H1 (cell line): ENCODE measurements around the gene TEX14. TPM values are rescaled to one million over a fixed set of nuclear protein-coding genes. Genes with fewer than 3 reads are reported as not detected.

Experiments
- CTCF ChIA-PET: fragments of 300-600 bp; sonication (Branson Sonifier 250); formaldehyde crosslinking; loops from one replicate; lab custom pipeline; 2021; ENCODE audit not compliant: partially characterized antibody; lab: Charles Lee
- POLR2A ChIA-PET: fragments of 300-600 bp; sonication (Branson Sonifier 250); formaldehyde crosslinking; loops from one replicate; lab custom pipeline; 2021; ENCODE audit warnings: inconsistent platforms; ENCODE audit not compliant: partially characterized antibody; lab: Charles Lee
- DNase-seq, 2 experiments: peaks; one replicate each; pipeline versions ENCODE4 v3.0.0 to v3.0.0-alpha.2; 2010 to 2022; ENCODE audit warnings: low spot score in 2 of 2, low read depth in 1 of 2, mixed read lengths in 1 of 2
- FAIRE-seq: peaks from 2 replicates; lab custom pipeline; 2011; peaks lifted over from hg19 to GRCh38; lab: Jason Lieb, UNC
- H2AFZ ChIP-seq: 2 replicates; pipeline ENCODE4 v1.8.1; 2012; ENCODE audit warnings: low read length, inconsistent platforms
- H2AK5ac ChIP-seq: 2 replicates; pipeline ENCODE4 v1.6.1; 2013; ENCODE audit warnings: low read depth, low read length
- H2BK120ac ChIP-seq: replicated peaks from 2 replicates; pipeline ENCODE3; 2013; ENCODE audit warnings: low read depth, low read length, inconsistent platforms
- H2BK12ac ChIP-seq: 2 replicates; pipeline ENCODE4 v1.6.1; 2013; ENCODE audit warnings: low read depth, low read length
- H2BK15ac ChIP-seq: 2 replicates; pipeline ENCODE4 v1.6.1; 2013; ENCODE audit warnings: low read length
- H2BK20ac ChIP-seq: 2 replicates; pipeline ENCODE4 v1.6.1; 2013; ENCODE audit warnings: low read length
- H2BK5ac ChIP-seq: 2 replicates; pipeline ENCODE4 v1.6.1; 2013; ENCODE audit warnings: low read depth, low read length
- H3K14ac ChIP-seq: 2 replicates; pipeline ENCODE4 v1.6.1; 2013; ENCODE audit warnings: inconsistent platforms; ENCODE audit not compliant: insufficient read length
- H3K18ac ChIP-seq: 2 replicates; pipeline ENCODE4 v1.6.1; 2013; ENCODE audit warnings: low read length; ENCODE audit errors: extremely low read depth
- H3K23ac ChIP-seq: 2 replicates; pipeline ENCODE4 v1.6.1; 2013; ENCODE audit warnings: inconsistent platforms; ENCODE audit not compliant: insufficient read length
- H3K23me2 ChIP-seq: 2 replicates; pipeline ENCODE4 v1.6.1; 2013; ENCODE audit warnings: low read depth, low read length
- H3K27ac ChIP-seq: 2 replicates; pipeline ENCODE4 v1.6.1; 2011; ENCODE audit warnings: low read depth, low read length, inconsistent platforms
- H3K27me3 ChIP-seq, 4 experiments: replicated peaks in 1 of 4; 1 replicate in 1 of 4; 2 replicates in 3 of 4; pipeline versions ENCODE4 v1.6.1 to v1.8.1; 2011 to 2013; ENCODE audit warnings: low read length in 3 of 4, mild to moderate bottlenecking in 3 of 4, inconsistent platforms in 2 of 4, mixed read lengths in 2 of 4, moderate library complexity in 1 of 4; ENCODE audit not compliant: control insufficient read depth in 3 of 4, insufficient read depth in 3 of 4; ENCODE audit errors: extremely low read depth in 1 of 4
- H3K36me3 ChIP-seq, 4 experiments: 2 replicates each; pipeline versions ENCODE4 v1.6.1 to v1.8.1; 2011 to 2013; ENCODE audit warnings: mild to moderate bottlenecking in 4 of 4, low read length in 3 of 4, moderate library complexity in 2 of 4, control low read depth in 1 of 4, inconsistent platforms in 1 of 4; ENCODE audit not compliant: insufficient read depth in 4 of 4, control insufficient read depth in 2 of 4
- H3K4ac ChIP-seq: replicated peaks from 2 replicates; pipeline ENCODE3; 2013; ENCODE audit warnings: low read length, low read depth, mixed read lengths, inconsistent platforms; ENCODE audit not compliant: insufficient read length
- H3K4me1 ChIP-seq, 4 experiments: replicated peaks in 1 of 4; 1 replicate in 1 of 4; 2 replicates in 3 of 4; pipeline versions ENCODE4 v1.6.1 to v1.8.1; 2011 to 2013; ENCODE audit warnings: low read length in 3 of 4, inconsistent platforms in 2 of 4, mixed read lengths in 1 of 4; ENCODE audit not compliant: insufficient read depth in 4 of 4, control insufficient read depth in 3 of 4
- H3K4me2 ChIP-seq, 2 experiments: 2 replicates each; pipeline versions ENCODE4 v1.6.1 to v1.8.1; 2011 to 2013; ENCODE audit warnings: low read depth in 2 of 2, low read length in 2 of 2, control low read depth in 1 of 2, inconsistent platforms in 1 of 2, mild to moderate bottlenecking in 1 of 2; ENCODE audit not compliant: insufficient read depth in 1 of 2
- H3K4me3 ChIP-seq, 4 experiments: fragments of 200-600, 300-600 bp in 1 of 4; sonication (generic), shearing (Covaris generic), sonication (Bioruptor Twin) in 1 of 4; 2 replicates each; pipeline versions ENCODE4 v1.5.1 to v1.8.1; 2011 to 2016; ENCODE audit warnings: low read length in 4 of 4, low read depth in 3 of 4, control low read depth in 2 of 4, inconsistent platforms in 2 of 4, mild to moderate bottlenecking in 2 of 4, mixed read lengths in 1 of 4, moderate library complexity in 1 of 4; ENCODE audit not compliant: insufficient read depth in 2 of 4; ENCODE audit errors: extremely low read depth in 1 of 4
- H3K56ac ChIP-seq: replicated peaks from 2 replicates; pipeline ENCODE3; 2013; ENCODE audit warnings: low read depth, mild to moderate bottlenecking, mixed read lengths, low read length, inconsistent platforms; ENCODE audit not compliant: insufficient read length
- H3K79me1 ChIP-seq: 2 replicates; pipeline ENCODE4 v1.6.1; 2013; ENCODE audit warnings: low read depth, low read length, control low read depth
- H3K79me2 ChIP-seq, 2 experiments: 2 replicates each; pipeline versions ENCODE4 v1.6.1 to v1.8.1; 2012 to 2013; ENCODE audit warnings: low read length in 2 of 2, mild to moderate bottlenecking in 2 of 2, inconsistent platforms in 1 of 2; ENCODE audit not compliant: insufficient read depth in 2 of 2, control insufficient read depth in 1 of 2
- H3K9ac ChIP-seq, 4 experiments: replicated peaks in 1 of 4; 1 replicate in 1 of 4; 2 replicates in 3 of 4; pipeline versions ENCODE4 v1.6.1 to v1.8.1; 2011 to 2013; ENCODE audit warnings: low read depth in 3 of 4, low read length in 3 of 4, control low read depth in 2 of 4, mild to moderate bottlenecking in 2 of 4, moderate library complexity in 2 of 4, inconsistent platforms in 1 of 4; ENCODE audit errors: extremely low read depth in 1 of 4
- H3K9me3 ChIP-seq, 2 experiments: 2 replicates each; pipeline versions ENCODE4 v1.6.1 to v1.8.1; 2012 to 2013; ENCODE audit warnings: mild to moderate bottlenecking in 2 of 2, moderate library complexity in 2 of 2, control low read depth in 1 of 2, inconsistent platforms in 1 of 2, low read depth in 1 of 2, low read length in 1 of 2, mixed read lengths in 1 of 2; ENCODE audit not compliant: insufficient read depth in 2 of 2
- H4K20me1 ChIP-seq, 2 experiments: replicated peaks in 1 of 2; 2 replicates each; pipeline versions ENCODE3 to v1.8.1; 2011 to 2013; ENCODE audit warnings: inconsistent platforms in 2 of 2, low read length in 2 of 2, mild to moderate bottlenecking in 1 of 2; ENCODE audit not compliant: insufficient read depth in 2 of 2, control insufficient read depth in 1 of 2
- H4K5ac ChIP-seq: 2 replicates; pipeline ENCODE4 v1.6.1; 2013; ENCODE audit warnings: low read length, low read depth, mixed read lengths, inconsistent platforms; ENCODE audit not compliant: insufficient read length
- H4K8ac ChIP-seq: 2 replicates; pipeline ENCODE4 v1.8.0; 2013; ENCODE audit warnings: mild to moderate bottlenecking, moderate library complexity, low read length, inconsistent platforms; ENCODE audit not compliant: insufficient read depth; ENCODE audit errors: extremely low read depth
- H4K91ac ChIP-seq: replicated peaks from 2 replicates; pipeline ENCODE3; 2013; ENCODE audit warnings: low read length, mixed read lengths, inconsistent platforms; ENCODE audit not compliant: insufficient read length
- ATF3 ChIP-seq: IDR thresholded peaks from 2 replicates; pipeline ENCODE4 v1.6.1; 2011; ENCODE audit warnings: low read depth, mild to moderate bottlenecking, low read length; ENCODE audit not compliant: insufficient read depth
- BCL11A ChIP-seq, 2 experiments: IDR thresholded peaks; one replicate each; pipeline ENCODE4 v1.6.1; 2011; ENCODE audit warnings: low read depth in 2 of 2, low read length in 2 of 2, mild to moderate bottlenecking in 2 of 2
- RFX5 ChIP-seq: IDR thresholded peaks from 2 replicates; pipeline ENCODE4 v1.6.1; 2011; ENCODE audit warnings: low read depth, low read length, improper control_type of control experiment, borderline replicate concordance
- TEAD4 ChIP-seq: IDR thresholded peaks from 2 replicates; pipeline ENCODE4 v1.6.1; 2012; ENCODE audit warnings: low read depth, low read length, inconsistent platforms, mixed read lengths
- WGBS, 2 experiments: shearing (Covaris generic) in 1 of 2; methylation state at CpG; one replicate each; pipeline versions ENCODE4 v1.1.6 to v1.1.7; 2013 to 2015; ENCODE audit warnings: low lambda C conversion rate in 2 of 2, mixed read lengths in 2 of 2, inconsistent platforms in 1 of 2, low coverage in 1 of 2, missing lambda C conversion rate in 1 of 2; ENCODE audit not compliant: insufficient replicate concordance in 2 of 2, insufficient coverage in 1 of 2, insufficient read length in 1 of 2; ENCODE audit errors: extremely low coverage in 1 of 2, missing lambda C conversion rate in 1 of 2; 5-methylcytosine and 5-hydroxymethylcytosine counted together
- polyA plus RNA-seq, 7 experiments: library from polyadenylated mRNA; depleted of rRNA in 3 of 7; stranded (reverse) in 5 of 7; unstranded in 2 of 7; fragments of >200 nt in 5 of 7; fragments of 200-250 nt in 2 of 7; gene quantifications; 1 replicate in 5 of 7; 2 replicates in 1 of 7; 4 replicates in 1 of 7; pipeline versions ENCODE4 v1.2.1 to v1.2.3, GENCODE V29; 2011 to 2013; ENCODE audit warnings: missing spikeins in 2 of 7, mixed read lengths in 2 of 7
- total RNA-seq: library from RNA; stranded (reverse); fragmentation: NEBNext Ultra II Directional; extraction: Animal tissue kit (Norgen Biotek cat#: 25700); gene quantifications from 2 replicates; pipeline ENCODE4 v1.2.1, GENCODE V29; 2021

TEX14 gene
- total and polyA plus RNA-seq, 2 of the 8 experiments (the other 6 are each of a cell fraction or from before 2014, with no cell fraction given), result 0.83 to 2.5 TPM

GRCh38 chr17:58536542-58536941 is 155.3 kb downstream of the TEX14 start:
- Histone ChIP-seq H3K36me3 (no peaks in the 10 kb centered on the region), H4K8ac (no peak overlapping the region; the same call in 1 of the 2 replicates), H2AFZ (no peak overlapping the region), H3K14ac (no peak overlapping the region), H3K23ac (no peak overlapping the region), H4K5ac (no peak overlapping the region), H4K20me1 (no peaks in the 10 kb centered on the region), H3K27me3 (peaks cover 0 to 6% (median 4%) of the 10 kb centered on the region in 4 experiments; a peak in 5 of 7 replicates), H2BK12ac (peak overlapping the region; percentile 50; the same call in 1 of the 2 replicates), H3K4me2 (no peak overlapping the region), H3K9ac (no peak overlapping the region), H3K4ac (no peak overlapping the region), H3K27ac (no peak overlapping the region), H3K56ac (no peak overlapping the region), H3K4me3 (no peak overlapping the region), H2BK5ac (no peak overlapping the region), H3K23me2 (peaks cover 8% of the 10 kb centered on the region), H2BK15ac (no peak overlapping the region), H3K9me3 (no peaks in the 10 kb centered on the region), H2BK20ac (no peak overlapping the region), H3K79me2 (no peaks in the 10 kb centered on the region), H4K91ac (no peak overlapping the region), H3K79me1 (no peaks in the 10 kb centered on the region), H2BK120ac (no peak overlapping the region), H3K4me1 (peaks cover 0 to 7% (median 4%) of the 10 kb centered on the region in 4 experiments; a peak in 6 of 7 replicates), H2AK5ac (no peak overlapping the region), H3K18ac (no peak overlapping the region)
- no peak for FAIRE-seq
- WGBS, 2 experiments, result 78% methylated on average over 3 of the region's 3 CpGs; no CpG with 5 or more reads in 1 of the 2 experiments
- CTCF ChIA-PET, result interaction anchor here (0.6 to 16.5 kb wide), 9 partner anchors 9 to 174 kb away, joined by 3 to 163 read pairs (median 4); no protein-coding TSS in a partner anchor
- no peak for DNase-seq
- TF ChIP-seq RFX5, result no peak
- TF ChIP-seq BCL11A (IDR thresholded peaks at IDR 0.05; ENCODE audit: low read depth in 2 of 2, low read length in 2 of 2), result no peak
- TF ChIP-seq TEAD4, result no peak
- TF ChIP-seq ATF3, result no peak
- POLR2A ChIA-PET, result interaction anchor here (1.1 to 4.2 kb wide), 2 partner anchors 16 to 95 kb away, joined by 3 to 20 read pairs; no protein-coding TSS in a partner anchor
